RWPE2 (cell line): ENCODE results near the gene PRRC2A.

Experiments
- ATAC-seq: fragments of 200-7000 bp; cut with Tn5 transposase; 3 replicates; pipeline ENCODE4 v1.9.1; 2021; ENCODE audit warnings: low read depth
- DNase-seq: peaks from one replicate; pipeline ENCODE4 v3.0.0-alpha.2; 2020; ENCODE audit warnings: low spot score
- H3K27ac ChIP-seq: fragments of 450-650 bp; 2 replicates; pipeline ENCODE4 v1.5.1; 2017; ENCODE audit warnings: mild to moderate bottlenecking; ENCODE audit not compliant: poor library complexity, severe bottlenecking
- H3K27me3 ChIP-seq: fragments of 250-450 bp; sonication (Bioruptor Pico); 2 replicates; pipeline ENCODE4 v1.5.1; 2021; ENCODE audit warnings: mild to moderate bottlenecking, moderate library complexity; ENCODE audit not compliant: insufficient read depth, poor library complexity, severe bottlenecking
- H3K36me3 ChIP-seq: fragments of 250-450 bp; sonication (Bioruptor Pico); 2 replicates; pipeline ENCODE4 v1.5.1; 2020; ENCODE audit warnings: low read depth, mild to moderate bottlenecking, moderate library complexity
- H3K4me1 ChIP-seq: fragments of 250-450 bp; sonication (Bioruptor Pico); 2 replicates; pipeline ENCODE4 v1.5.1; 2021; ENCODE audit warnings: mild to moderate bottlenecking, moderate library complexity; ENCODE audit not compliant: insufficient read depth, poor library complexity, severe bottlenecking
- H3K4me3 ChIP-seq: fragments of 250-450 bp; sonication (Bioruptor Pico); 2 replicates; pipeline ENCODE4 v1.5.1; 2021; ENCODE audit warnings: mild to moderate bottlenecking, moderate library complexity; ENCODE audit not compliant: severe bottlenecking
- H3K9me3 ChIP-seq: fragments of 250-450 bp; sonication (Bioruptor Pico); 2 replicates; pipeline ENCODE4 v1.5.1; 2021; ENCODE audit warnings: mild to moderate bottlenecking, moderate library complexity; ENCODE audit not compliant: severe bottlenecking
- CTCF ChIP-seq: fragments of 450-650 bp; IDR thresholded peaks from one replicate; pipeline ENCODE4 v1.5.1; 2017; ENCODE audit warnings: mild to moderate bottlenecking, moderate library complexity; ENCODE audit not compliant: poor library complexity, severe bottlenecking

Gene PRRC2A

GRCh38 chr6:31676322-31676903 lies 55.9 kb downstream of the PRRC2A start:
- H3K27me3 ChIP-seq, result no peaks in the 10 kb centered on the region
- ATAC-seq, result no peak
- peaks cover 14% of the 10 kb centered on the region for H3K36me3 ChIP-seq
- no peaks in the 10 kb centered on the region for H3K4me1 ChIP-seq
- DNase-seq, result no peak
- no peak overlapping the region for H3K4me3 ChIP-seq
- TF ChIP-seq CTCF, result no peak
- H3K27ac ChIP-seq, result no peak overlapping the region
- H3K9me3 ChIP-seq, result no peaks in the 10 kb centered on the region

- no peak for TF ChIP-seq CTCF
- Histone ChIP-seq H3K27me3 (no peaks in the 10 kb centered on the region), H3K27ac (no peak overlapping the region), H3K4me1 (no peaks in the 10 kb centered on the region), H3K4me3 (no peak overlapping the region), H3K9me3 (no peaks in the 10 kb centered on the region), H3K36me3 (peaks cover 9% of the 10 kb centered on the region)
- DNase-seq (no peak), ATAC-seq (no peak)
These were observed 56.4 kb downstream of the PRRC2A start for GRCh38 chr6:31676904-31677303.

- DNase-seq, result no peak
- Histone ChIP-seq H3K36me3 (no peaks in the 10 kb centered on the region; the same call in 1 of the 2 replicates), H3K4me3 (no peak overlapping the region), H3K27me3 (no peaks in the 10 kb centered on the region), H3K4me1 (no peaks in the 10 kb centered on the region), H3K9me3 (no peaks in the 10 kb centered on the region), H3K27ac (no peak overlapping the region)
- TF ChIP-seq CTCF, result no peak
- ATAC-seq, result no peak
These were observed 57.4 kb downstream of the PRRC2A start for GRCh38 chr6:31677955-31678354.

DNA sequence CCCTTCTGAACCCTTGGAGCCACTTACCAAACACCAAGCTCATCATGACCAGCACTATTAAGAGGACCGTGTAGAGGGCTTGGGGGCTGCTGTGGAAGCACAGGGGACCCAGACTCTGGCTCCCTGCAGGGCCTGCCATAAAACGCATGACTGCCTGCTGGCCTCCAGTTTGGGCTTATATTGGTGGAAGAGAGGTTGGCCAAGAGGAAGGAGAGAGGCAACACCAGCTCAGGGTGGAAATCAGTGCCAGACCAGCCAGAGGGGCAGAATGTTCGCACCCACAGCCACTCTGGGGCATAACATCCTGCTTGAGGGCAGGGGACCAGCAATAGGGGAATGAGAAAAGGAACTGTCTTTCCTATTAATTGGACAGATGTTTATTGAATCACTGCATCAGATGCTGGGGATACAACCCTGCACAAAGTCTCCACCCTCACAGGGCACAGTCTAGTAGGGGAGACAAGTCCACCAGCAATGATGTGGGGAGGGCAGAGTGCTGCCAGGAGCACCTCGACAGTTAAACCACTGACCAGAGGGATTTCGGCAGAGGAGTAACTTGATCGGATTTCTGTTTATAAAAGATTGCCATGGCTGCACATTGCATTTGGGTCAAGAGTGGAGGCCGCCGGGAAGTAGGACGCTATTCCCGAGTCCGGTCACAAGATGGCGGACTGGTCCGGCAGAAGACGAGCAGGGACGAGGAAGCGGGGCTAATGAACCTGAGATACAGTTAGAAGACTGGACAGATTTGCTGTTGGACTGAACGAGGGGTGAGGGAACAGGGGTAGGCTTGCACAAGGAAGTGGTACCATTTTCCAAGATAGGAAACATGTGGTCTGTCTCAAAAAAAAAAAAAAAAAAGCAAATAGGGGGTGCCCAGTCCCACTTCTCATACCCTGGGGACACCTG lies 60.0 kb downstream of the PRRC2A start, which contains the start of gene LY6G5C:
LY6G5C (minus strand) TSS at position 842 of the 909 bp plus-strand sequence; CDS start at position 148, 694 bp downstream.
- DNase-seq, result no peak
- Histone ChIP-seq H3K4me3 (peak within 1 kb of the TSS; percentile 33), H3K27ac (peak within 1 kb of the TSS; percentile 52), H3K9me3 (no peaks in the 10 kb centered on the region), H3K27me3 (no peaks in the 10 kb centered on the region), H3K4me1 (no peaks in the 10 kb centered on the region), H3K36me3 (no peaks in the 10 kb centered on the region)
- TF ChIP-seq CTCF, result peak; percentile 79
- ATAC-seq, result peak; percentile 77
